Right lobe of liver (tissue), 6 donors: ENCODE data around the gene EIF4EBP3. TPM values are rescaled to one million over a fixed set of nuclear protein-coding genes. Genes with fewer than 3 reads are reported as not detected.
"Not testable (repeated sequence)": the region's sequence is repeated elsewhere in the genome, so short reads cannot be mapped to it uniquely, and the experiment has no call there.

Experiments used
- ATAC-seq, 4 donors: fragments of 200-7000 bp; cut with Tn5 transposase; one replicate each; pipeline ENCODE4 v1.9.1; 2020; ENCODE audit warnings: mild to moderate bottlenecking in 4 of 4, moderate library complexity in 4 of 4
- DNase-seq, 3 donors: peaks; one replicate each; pipeline ENCODE4 v3.0.0-alpha.2; 2020
- H3K27ac ChIP-seq, 3 donors: fragments of 200-600 bp; one replicate each; pipeline ENCODE4 v1.8.0; 2022
- H3K27me3 ChIP-seq, 2 donors: fragments of 200-600 bp; one replicate each; pipeline ENCODE4 v1.8.0; 2022
- H3K36me3 ChIP-seq, 4 donors: fragments of 200-600 bp; sonication (generic) in 1 of 4; one replicate each; pipeline versions ENCODE4 v1.5.1 to v1.8.0; 2017 to 2022; ENCODE audit warnings: control low read depth in 1 of 4
- H3K4me1 ChIP-seq, 4 donors: fragments of 200-600 bp; sonication (generic) in 1 of 4; one replicate each; pipeline versions ENCODE4 v1.5.1 to v1.8.0; 2017 to 2022; ENCODE audit warnings: control low read depth in 1 of 4
- H3K4me3 ChIP-seq, 3 donors: fragments of 200-600 bp; one replicate each; pipeline ENCODE4 v1.8.0; 2022
- H3K9me3 ChIP-seq, 4 donors: fragments of 200-600 bp; sonication (generic) in 1 of 4; one replicate each; pipeline versions ENCODE4 v1.5.1 to v1.8.0; 2017 to 2022; ENCODE audit warnings: control low read depth in 1 of 4
- CTCF ChIP-seq, 4 donors: fragments of 200-600 bp in 3 of 4; fragments of 450-650 bp in 1 of 4; IDR thresholded peaks; one replicate each; pipeline versions ENCODE4 v1.5.1 to v1.8.0; 2016 to 2022; ENCODE audit warnings: antibody characterized with exemption in 4 of 4, mild to moderate bottlenecking in 2 of 4
- POLR2A ChIP-seq: fragments of 450-650 bp; IDR thresholded peaks from one replicate; pipeline ENCODE4 v1.6.1; 2017; ENCODE audit warnings: antibody characterized with exemption, mild to moderate bottlenecking
- whole genome bisulfite sequencing: methylation state at CpG from one replicate; pipeline ENCODE4 v1.1.6; 2018; ENCODE audit warnings: low coverage, low lambda C conversion rate; ENCODE audit not compliant: insufficient coverage; ENCODE audit errors: missing lambda C conversion rate; 5-methylcytosine and 5-hydroxymethylcytosine counted together
- intact Hi-C, 2 donors: fragments of 100-400 bp; cut with DNase I; formaldehyde crosslinking; loops; one replicate each; pipeline versions ENCODE4 v1.11.2 to v1.14.1; 2022
- total RNA-seq, 6 experiments: library from RNA; depleted of rRNA in 2 of 6; stranded (reverse); fragments of >200 nt in 2 of 6; fragmentation: NEBNext Ultra II Directional in 3 of 6; extraction: Animal tissue kit (Norgen Biotek cat#: 25700) in 3 of 6; gene quantifications; one replicate each; pipeline versions ENCODE4 v1.1.0 to v1.2.4, GENCODE V29; 2016 to 2023
- donor health status: DM: no; HTN: yes; CAD: no.
- donor health status: DM: no; HTN: no; CAD: no.
- donor health status: DM: no; HTN: no; CAD: no.
- donor health status: DM: no; HTN: yes; CAD: no.
- donor health status: DM: no; HTN: yes; CAD: no.

Gene EIF4EBP3
- total RNA-seq, 6 experiments from 2014 or later, result 10.7 to 19.5 (median 13.6) TPM

GRCh38 chr5:140575309-140575708 lies 27.8 kb downstream of the EIF4EBP3 start:
- 57% methylated on average over 7 of the region's 8 CpGs for WGBS
- TF ChIP-seq CTCF (IDR thresholded peaks at IDR 0.05) (peak; percentile 69 to 83 (median 72)), POLR2A (no peak)
- H3K27ac ChIP-seq, result peak overlapping the region; percentile 25 to 90 (median 69)
- no peaks in the 10 kb centered on the region for H3K27me3 ChIP-seq
- peak; percentile 77 to 88 (median 84) for ATAC-seq
- no peaks in the 10 kb centered on the region for H3K9me3 ChIP-seq
- intact Hi-C loops, result no loop called here
- DNase-seq, result peak; percentile 84 to 88 (median 86)
- no peak overlapping the region for H3K4me3 ChIP-seq
- peaks cover 0 to 53% (median 17%) of the 10 kb centered on the region in 4 donors for H3K4me1 ChIP-seq
- no peaks in the 10 kb centered on the region for H3K36me3 ChIP-seq

GRCh38 chr5:140576776-140577201 lies 29.3 kb downstream of the EIF4EBP3 start:
- no peak for ATAC-seq
- intact Hi-C loops, result no loop called here
- Histone ChIP-seq H3K27me3 (no peaks in the 10 kb centered on the region), H3K4me1 (peaks cover 0 to 38% (median 11%) of the 10 kb centered on the region in 4 donors), H3K27ac (peak overlapping the region in 2 of 3 donors; percentile 14 to 20), H3K4me3 (no peak overlapping the region), H3K36me3 (no peaks in the 10 kb centered on the region), H3K9me3 (no peaks in the 10 kb centered on the region)
- DNase-seq, result peak in 1 of 3 donors; percentile 5
- WGBS, result 51% methylated on average over 2 of the region's 2 CpGs
- TF ChIP-seq POLR2A, result no peak
- no peak for TF ChIP-seq CTCF (IDR thresholded peaks at IDR 0.05)

GRCh38 chr5:140579188-140579747 lies 31.8 kb downstream of the EIF4EBP3 start:
- H3K4me3 ChIP-seq, H3K9me3 ChIP-seq, H3K27ac ChIP-seq, intact Hi-C loops, H3K27me3 ChIP-seq, ATAC-seq, H3K36me3 ChIP-seq: not testable (repeated sequence)
- 92% methylated on average over 6 of the region's 6 CpGs for WGBS
- DNase-seq, result peak in 1 of 3 donors; percentile 8
- peaks cover 0 to 16% (median 5%) of the 10 kb centered on the region in 4 donors for H3K4me1 ChIP-seq

- Histone ChIP-seq H3K27ac (no peak overlapping the region), H3K4me3 (no peak overlapping the region), H3K9me3 (no peaks in the 10 kb centered on the region), H3K36me3 (no peaks in the 10 kb centered on the region), H3K4me1 (no peaks in the 10 kb centered on the region), H3K27me3 (no peaks in the 10 kb centered on the region)
- no peak for DNase-seq
- 93% methylated on average over 1 of the region's 1 CpG for WGBS
- no peak for ATAC-seq
- intact Hi-C loops, result no loop called here
- TF ChIP-seq CTCF (IDR thresholded peaks at IDR 0.05), result no peak
- no peak for TF ChIP-seq POLR2A
These were observed 40.0 kb downstream of the EIF4EBP3 start for GRCh38 chr5:140587495-140587894.

- peak in 2 of 4 donors; percentile 50 to 51 for ATAC-seq
- peak overlapping the region in 1 of 3 donors; percentile 16 for H3K27ac ChIP-seq
- intact Hi-C loops, result no loop called here
These were observed 41.0 kb downstream of the EIF4EBP3 start for GRCh38 chr5:140588311-140589070.

More at GRCh38 chr5:140588311-140589070, 41.0 kb downstream of the EIF4EBP3 start:
- no peaks in the 10 kb centered on the region for H3K9me3 ChIP-seq
- TF ChIP-seq POLR2A, result no peak
- no peak for TF ChIP-seq CTCF (IDR thresholded peaks at IDR 0.05)
- no peaks in the 10 kb centered on the region for H3K36me3 ChIP-seq
- no peak overlapping the region for H3K4me3 ChIP-seq
- no peaks in the 10 kb centered on the region for H3K27me3 ChIP-seq
- WGBS, result 50% methylated on average over 5 of the region's 5 CpGs
- no peak for DNase-seq
- no peaks in the 10 kb centered on the region for H3K4me1 ChIP-seq
